DOHH2 (cell line): ENCODE results near the gene ALX4.

Source experiments
- H3F3A ChIP-seq: fragments of 200-600 bp; sonication (generic), shearing (Covaris generic); 2 replicates; pipeline ENCODE4 v1.6.0; 2016; ENCODE audit warnings: antibody characterized with exemption, mild to moderate bottlenecking; ENCODE audit not compliant: control insufficient read depth, insufficient read depth
- H3K27ac ChIP-seq: fragments of 200-600 bp; sonication (generic); 2 replicates; pipeline ENCODE4 v1.5.1; 2014; ENCODE audit warnings: low read depth, mild to moderate bottlenecking, low read length, moderate library complexity
- H3K27me3 ChIP-seq: fragments of 200-600 bp; sonication (generic); 2 replicates; pipeline ENCODE4 v1.6.1; 2014; ENCODE audit warnings: mild to moderate bottlenecking, low read length, mixed read lengths; ENCODE audit not compliant: control insufficient read depth
- H3K36me3 ChIP-seq: fragments of 200-600 bp; sonication (generic); 2 replicates; pipeline ENCODE4 v1.6.1; 2014; ENCODE audit warnings: mild to moderate bottlenecking, low read length, moderate library complexity, mixed read lengths; ENCODE audit not compliant: control insufficient read depth
- H3K4me1 ChIP-seq: fragments of 200-600 bp; sonication (generic); 2 replicates; pipeline ENCODE4 v1.6.1; 2014; ENCODE audit warnings: mild to moderate bottlenecking, low read length, mixed read lengths; ENCODE audit not compliant: control insufficient read depth
- H3K4me2 ChIP-seq: fragments of 200-600 bp; sonication (generic); 2 replicates; pipeline ENCODE4 v1.6.0; 2014; ENCODE audit warnings: mild to moderate bottlenecking, low read length, moderate library complexity
- H3K4me3 ChIP-seq: fragments of 200-600 bp; sonication (generic); 2 replicates; pipeline ENCODE4 v1.5.1; 2014; ENCODE audit warnings: mild to moderate bottlenecking, low read length, mixed read lengths
- H3K79me2 ChIP-seq: fragments of 200-600 bp; sonication (generic); 2 replicates; pipeline ENCODE4 v1.6.1; 2014; ENCODE audit warnings: mild to moderate bottlenecking, low read length, mixed read lengths; ENCODE audit not compliant: control insufficient read depth
- H3K9me2 ChIP-seq: fragments of 200-600 bp; sonication (generic); replicated peaks from 2 replicates; pipeline ENCODE4 v1.6.1; 2014; ENCODE audit warnings: mild to moderate bottlenecking, low read length, mixed read lengths; ENCODE audit not compliant: control insufficient read depth
- H3K9me3 ChIP-seq: fragments of 200-600 bp; sonication (generic); 2 replicates; pipeline ENCODE4 v1.6.1; 2014; ENCODE audit warnings: antibody characterized with exemption, low read length, mixed read lengths; ENCODE audit not compliant: control insufficient read depth, insufficient read depth
- H4K20me1 ChIP-seq: fragments of 200-600 bp; sonication (generic); 2 replicates; pipeline ENCODE4 v1.6.0; 2014; ENCODE audit warnings: low read depth, mild to moderate bottlenecking, antibody characterized with exemption, low read length, moderate library complexity; ENCODE audit not compliant: control insufficient read depth, insufficient read depth
- EZH2phosphoT487 ChIP-seq: fragments of 200-600 bp; sonication (generic); IDR thresholded peaks from 2 replicates; pipeline ENCODE4 v1.6.1; 2017; ENCODE audit warnings: borderline replicate concordance, mild to moderate bottlenecking, antibody characterized with exemption, low read length, moderate library complexity, mixed read lengths
- TF ChIP-seq, protein P1 (sequence below): fragments of 200-600 bp; sonication (generic); IDR thresholded peaks from one replicate; pipeline ENCODE4 v1.5.1; 2014; ENCODE audit warnings: antibody characterized with exemption, mild to moderate bottlenecking, low read depth, low read length; ENCODE audit not compliant: poor library complexity, severe bottlenecking

ALX4 gene

GRCh38 chr11:44316659-44317240 is 6.8 kb upstream of the ALX4 start:
- TF ChIP-seq EZH2phosphoT487 = no peak
- TF ChIP-seq, protein P1, sequence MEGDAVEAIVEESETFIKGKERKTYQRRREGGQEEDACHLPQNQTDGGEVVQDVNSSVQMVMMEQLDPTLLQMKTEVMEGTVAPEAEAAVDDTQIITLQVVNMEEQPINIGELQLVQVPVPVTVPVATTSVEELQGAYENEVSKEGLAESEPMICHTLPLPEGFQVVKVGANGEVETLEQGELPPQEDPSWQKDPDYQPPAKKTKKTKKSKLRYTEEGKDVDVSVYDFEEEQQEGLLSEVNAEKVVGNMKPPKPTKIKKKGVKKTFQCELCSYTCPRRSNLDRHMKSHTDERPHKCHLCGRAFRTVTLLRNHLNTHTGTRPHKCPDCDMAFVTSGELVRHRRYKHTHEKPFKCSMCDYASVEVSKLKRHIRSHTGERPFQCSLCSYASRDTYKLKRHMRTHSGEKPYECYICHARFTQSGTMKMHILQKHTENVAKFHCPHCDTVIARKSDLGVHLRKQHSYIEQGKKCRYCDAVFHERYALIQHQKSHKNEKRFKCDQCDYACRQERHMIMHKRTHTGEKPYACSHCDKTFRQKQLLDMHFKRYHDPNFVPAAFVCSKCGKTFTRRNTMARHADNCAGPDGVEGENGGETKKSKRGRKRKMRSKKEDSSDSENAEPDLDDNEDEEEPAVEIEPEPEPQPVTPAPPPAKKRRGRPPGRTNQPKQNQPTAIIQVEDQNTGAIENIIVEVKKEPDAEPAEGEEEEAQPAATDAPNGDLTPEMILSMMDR = no peak
- no peaks in the 10 kb centered on the region for H3K4me1 ChIP-seq
- H3K4me3 ChIP-seq = no peak overlapping the region
- peaks cover 23% of the 10 kb centered on the region for H3K27me3 ChIP-seq
- no peaks in the 10 kb centered on the region for H4K20me1 ChIP-seq
- H3F3A ChIP-seq = no peaks in the 10 kb centered on the region
- no peak overlapping the region for H3K27ac ChIP-seq
- no peak overlapping the region for H3K4me2 ChIP-seq
- no peaks in the 10 kb centered on the region for H3K9me2 ChIP-seq
- no peaks in the 10 kb centered on the region for H3K9me3 ChIP-seq
- H3K79me2 ChIP-seq = no peaks in the 10 kb centered on the region
- H3K36me3 ChIP-seq = no peaks in the 10 kb centered on the region

GRCh38 chr11:44315947-44316658 is 6.2 kb upstream of the ALX4 start:
- Histone ChIP-seq H3K27ac (no peak overlapping the region), H3K4me1 (no peaks in the 10 kb centered on the region), H3F3A (no peaks in the 10 kb centered on the region), H3K79me2 (no peaks in the 10 kb centered on the region), H3K36me3 (no peaks in the 10 kb centered on the region), H4K20me1 (no peaks in the 10 kb centered on the region), H3K4me2 (no peak overlapping the region), H3K4me3 (no peak overlapping the region), H3K9me3 (no peaks in the 10 kb centered on the region), H3K27me3 (peaks cover 17% of the 10 kb centered on the region), H3K9me2 (no peaks in the 10 kb centered on the region)
- TF ChIP-seq, protein P1 = no peak
- TF ChIP-seq EZH2phosphoT487 = no peak

GRCh38 chr11:44314733-44315132 is 4.8 kb upstream of the ALX4 start:
- no peak overlapping the region for H3K4me2 ChIP-seq
- H3K27ac ChIP-seq = no peak overlapping the region
- no peak overlapping the region for H3K4me3 ChIP-seq
- H3F3A ChIP-seq = no peaks in the 10 kb centered on the region
- peaks cover 7% of the 10 kb centered on the region for H3K27me3 ChIP-seq
- TF ChIP-seq EZH2phosphoT487 = no peak
- H3K9me2 ChIP-seq = no peaks in the 10 kb centered on the region
- no peaks in the 10 kb centered on the region for H4K20me1 ChIP-seq
- no peaks in the 10 kb centered on the region for H3K79me2 ChIP-seq
- no peaks in the 10 kb centered on the region for H3K36me3 ChIP-seq
- no peaks in the 10 kb centered on the region for H3K4me1 ChIP-seq
- H3K9me3 ChIP-seq = no peaks in the 10 kb centered on the region
